PFSK-1 (cell line): Measurements from ENCODE around the gene TRPT1.

Experiments used
- FOXP2 ChIP-seq: optimal IDR thresholded peaks from 2 replicates; pipeline ENCODE3; 2011; ENCODE audit warnings: borderline replicate concordance, control low read depth, inconsistent platforms; ENCODE audit not compliant: insufficient read depth; ENCODE audit errors: extremely low read length, extremely low read depth
- POLR2AphosphoS5 ChIP-seq: IDR thresholded peaks from 2 replicates; pipeline ENCODE4 v1.6.1; 2012; ENCODE audit warnings: low read depth, mild to moderate bottlenecking, control low read depth, low read length, moderate library complexity
- REST ChIP-seq, 2 experiments: IDR thresholded peaks; 2 replicates each; pipeline versions ENCODE4 v1.6.1 to v1.8.0; 2011 to 2012; ENCODE audit warnings: low read depth in 2 of 2, low read length in 2 of 2, control low read depth in 1 of 2, inconsistent platforms in 1 of 2, mild to moderate bottlenecking in 1 of 2, moderate library complexity in 1 of 2; ENCODE audit not compliant: insufficient read depth in 1 of 2
- SIN3A ChIP-seq: IDR thresholded peaks from 2 replicates; pipeline ENCODE4 v1.6.1; 2012; ENCODE audit warnings: mild to moderate bottlenecking, low read length, moderate library complexity, borderline replicate concordance; ENCODE audit not compliant: insufficient read depth
- TAF1 ChIP-seq: IDR thresholded peaks from 2 replicates; pipeline ENCODE4 v1.6.1; 2012; ENCODE audit warnings: low read length, control low read depth, borderline replicate concordance; ENCODE audit not compliant: insufficient read depth

Gene TRPT1

GRCh38 chr11:64253481-64253880 is 27.5 kb upstream of the TRPT1 start:
- TF ChIP-seq TAF1 (no peak), REST (IDR thresholded peaks at IDR 0.05; ENCODE audit: insufficient read depth in 1 of 2, low read depth in 2 of 2, low read length in 2 of 2) (no peak), SIN3A (no peak), POLR2AphosphoS5 (no peak), FOXP2 (no peak)

GRCh38 chr11:64253043-64253442 is 27.1 kb upstream of the TRPT1 start:
- no peak for TF ChIP-seq REST (IDR thresholded peaks at IDR 0.05; ENCODE audit: insufficient read depth in 1 of 2, low read depth in 2 of 2, low read length in 2 of 2)

GRCh38 chr11:64252003-64252872 is 26.3 kb upstream of the TRPT1 start:
- TF ChIP-seq TAF1 = peak; percentile 50; the same call in 1 of the 2 replicates
- TF ChIP-seq SIN3A = peak; percentile 48; the same call in 1 of the 2 replicates
- peak; percentile 84; the same call in 1 of the 2 replicates for TF ChIP-seq POLR2AphosphoS5
- no peak for TF ChIP-seq REST (IDR thresholded peaks at IDR 0.05; ENCODE audit: insufficient read depth in 1 of 2, low read depth in 2 of 2, low read length in 2 of 2)

- no peak for TF ChIP-seq TAF1
- no peak for TF ChIP-seq FOXP2
- TF ChIP-seq SIN3A = 0 out of 2 replicates have a peak, but pooled peaks have one; percentile 0
- TF ChIP-seq POLR2AphosphoS5 = no peak
- TF ChIP-seq REST (IDR thresholded peaks at IDR 0.05; ENCODE audit: insufficient read depth in 1 of 2, low read depth in 2 of 2, low read length in 2 of 2) = no peak
These were observed 25.7 kb upstream of the TRPT1 start for GRCh38 chr11:64251753-64252002.
